ENCODE measurements around the gene UBE2R2.

UBE2R2 gene

GRCh38 chr9:33885948-33886347, 69.0 kb downstream of the UBE2R2 start:
- DNase-seq, result no peak

DNA sequence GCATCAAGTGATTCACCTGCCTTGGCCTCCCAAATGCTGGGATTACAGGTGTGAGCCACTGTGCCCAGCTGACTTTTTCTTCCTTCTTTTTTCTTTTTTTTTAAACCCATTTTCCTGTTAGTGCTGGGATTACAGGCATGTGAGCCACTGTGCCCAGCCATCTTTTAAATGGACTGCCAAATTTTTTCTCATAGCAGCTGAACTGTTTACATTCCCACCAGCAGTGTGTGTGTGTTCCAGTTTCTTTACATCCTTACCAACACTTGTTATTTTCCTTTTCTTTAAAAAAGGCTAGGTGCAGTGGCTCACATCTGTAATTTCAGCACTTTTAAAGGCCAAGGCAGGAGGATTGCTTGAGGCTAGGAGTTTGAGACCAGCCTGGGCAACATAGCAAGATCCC, 76.9 kb downstream of the UBE2R2 start:
- no peak for DNase-seq

DNA sequence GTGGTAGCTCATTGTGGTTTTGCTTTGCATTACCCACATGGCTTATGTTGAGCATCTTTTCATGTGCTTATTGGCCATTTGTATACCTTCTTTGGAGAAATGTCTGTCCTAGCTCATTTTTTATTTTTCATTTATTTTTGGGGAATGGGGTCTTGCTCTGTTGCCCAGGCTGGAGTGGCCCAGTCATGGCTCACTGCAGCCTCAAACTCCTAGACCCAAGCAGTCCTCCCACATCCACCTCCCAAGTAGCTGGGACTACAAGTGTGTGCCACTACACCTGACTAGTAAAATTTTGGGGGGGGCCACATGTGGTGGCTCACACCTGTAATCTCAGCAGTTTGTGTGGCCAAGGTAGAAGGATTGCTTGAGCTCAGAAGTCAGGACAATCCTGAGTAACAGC, 77.4 kb downstream of the UBE2R2 start:
- no peak for DNase-seq

GRCh38 chr9:33903157-33903780, 86.3 kb downstream of the UBE2R2 start:
- DNase-seq, result no peak

- no peak for DNase-seq
These were observed 88.2 kb downstream of the UBE2R2 start for GRCh38 chr9:33905137-33905536.

GRCh38 chr9:33906769-33907168, 89.8 kb downstream of the UBE2R2 start:
- DNase-seq, result no peak

DNA sequence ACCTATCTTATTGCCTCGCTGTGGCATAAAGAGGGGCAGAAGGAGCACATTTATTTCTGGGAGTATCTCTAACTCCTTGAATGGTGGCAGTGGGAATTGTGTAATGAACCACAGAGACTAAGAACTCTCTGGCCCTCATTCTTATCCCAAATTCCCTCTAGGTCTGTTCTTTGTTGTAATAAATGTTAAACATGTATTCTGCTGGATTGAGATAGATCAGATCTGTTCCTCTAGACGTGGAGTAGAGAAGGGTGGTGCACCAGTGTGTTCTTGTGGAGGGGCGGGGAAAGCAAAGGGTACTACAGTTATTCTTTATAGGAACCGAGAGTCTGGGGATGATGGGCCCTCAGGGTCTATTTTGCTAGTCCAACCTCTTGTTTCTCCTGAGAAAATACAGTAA, 90.4 kb downstream of the UBE2R2 start:
- no peak for DNase-seq

GRCh38 chr9:33908114-33908513, 91.2 kb downstream of the UBE2R2 start:
- no peak for DNase-seq

- DNase-seq, result no peak
These were observed 91.8 kb downstream of the UBE2R2 start for GRCh38 chr9:33908749-33909148.

- DNase-seq, result no peak
These were observed 96.6 kb downstream of the UBE2R2 start for GRCh38 chr9:33913541-33913940.

DNA sequence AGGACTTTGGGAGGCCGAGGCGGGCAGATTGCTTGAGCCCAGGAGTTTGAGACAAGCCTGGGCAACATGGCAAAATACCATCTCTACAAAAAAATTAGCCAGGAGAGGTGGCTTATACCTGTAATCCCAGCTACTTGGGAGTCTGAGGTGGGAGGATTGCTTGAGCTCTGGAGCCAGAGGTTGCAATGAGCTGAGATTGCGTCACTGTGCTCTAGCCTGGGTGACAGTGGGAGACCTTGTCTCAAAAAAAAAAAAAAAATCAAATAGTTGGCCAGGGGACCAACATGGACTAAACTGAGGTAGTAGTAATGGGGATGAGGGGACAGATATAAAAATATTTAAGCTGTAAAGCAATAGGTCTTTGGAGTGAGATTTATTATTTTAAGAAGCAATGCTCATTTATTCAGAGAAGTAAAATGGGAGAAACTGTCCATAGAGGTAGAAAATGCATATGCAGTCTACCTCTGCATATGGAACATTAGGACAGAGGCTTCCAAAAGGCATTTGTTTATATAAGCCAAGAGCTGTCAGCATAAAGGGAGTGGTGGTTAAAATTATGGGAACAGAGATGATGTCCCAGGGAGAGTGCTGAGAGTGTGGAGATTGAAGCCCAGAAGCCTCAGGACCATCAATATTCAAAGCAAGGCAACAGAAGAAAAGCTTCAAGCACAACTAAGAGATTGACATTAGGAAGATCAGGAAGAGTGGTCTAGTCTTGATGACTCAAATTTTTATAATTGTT, 98.1 kb downstream of the UBE2R2 start:
- no peak for DNase-seq

GRCh38 chr9:33917036-33917435, 100.1 kb downstream of the UBE2R2 start:
- no peak for DNase-seq

DNA sequence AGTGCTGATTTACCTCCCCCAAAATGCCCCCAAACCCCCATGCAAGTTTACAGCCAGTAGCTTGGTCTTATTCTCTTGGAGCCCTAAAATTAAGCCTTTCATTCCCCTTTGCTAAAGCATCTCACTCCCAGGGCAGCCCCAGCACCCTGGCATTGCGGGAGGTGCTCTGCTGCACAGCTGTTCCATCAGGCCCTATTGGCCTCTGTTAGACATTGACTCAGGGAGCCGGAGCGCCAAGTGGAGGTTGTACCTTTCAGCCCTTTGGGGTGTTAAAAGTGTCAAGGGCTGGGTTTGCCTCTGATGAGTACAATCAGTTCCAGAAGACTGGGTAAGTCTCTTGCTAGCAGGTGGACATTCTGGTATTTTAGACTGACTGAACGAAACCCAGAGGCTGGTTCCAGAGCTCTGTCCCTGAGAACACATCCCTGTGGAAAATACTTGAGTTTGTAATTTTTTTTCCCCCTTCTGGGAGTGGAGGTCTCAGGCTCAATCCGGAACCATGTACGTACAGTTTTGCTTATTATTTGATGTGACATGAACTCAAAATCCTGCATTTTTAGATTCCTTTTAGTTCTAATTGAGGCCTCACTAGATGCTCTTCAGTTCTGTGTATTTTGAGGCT, 102.4 kb downstream of the UBE2R2 start:
- DNase-seq, result no peak

- no peak for DNase-seq
These were observed 105.3 kb downstream of the UBE2R2 start for GRCh38 chr9:33921967-33922895.

DNA sequence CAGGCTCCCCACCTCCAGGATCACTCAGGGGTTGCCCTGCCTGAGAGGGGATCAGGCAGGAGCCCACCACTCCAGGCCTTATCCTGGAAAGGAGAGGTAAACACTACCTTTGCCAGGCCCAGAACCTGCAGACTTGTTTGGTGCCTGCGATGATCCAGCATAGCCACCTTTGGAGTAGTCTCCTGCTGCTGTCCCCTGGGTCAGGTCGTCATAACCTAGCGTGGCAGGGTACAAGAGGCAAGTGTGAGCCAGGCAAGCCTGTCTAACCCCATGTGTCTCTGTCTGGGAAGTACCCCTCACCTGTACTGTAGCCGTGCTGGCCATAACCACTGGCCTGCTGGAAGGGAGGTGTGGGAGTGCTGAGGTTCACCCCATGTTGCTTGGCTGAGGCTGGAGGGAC, 106.1 kb downstream of the UBE2R2 start:
- DNase-seq, result no peak

GRCh38 chr9:33923998-33924701, 107.2 kb downstream of the UBE2R2 start:
- no peak for DNase-seq

DNA sequence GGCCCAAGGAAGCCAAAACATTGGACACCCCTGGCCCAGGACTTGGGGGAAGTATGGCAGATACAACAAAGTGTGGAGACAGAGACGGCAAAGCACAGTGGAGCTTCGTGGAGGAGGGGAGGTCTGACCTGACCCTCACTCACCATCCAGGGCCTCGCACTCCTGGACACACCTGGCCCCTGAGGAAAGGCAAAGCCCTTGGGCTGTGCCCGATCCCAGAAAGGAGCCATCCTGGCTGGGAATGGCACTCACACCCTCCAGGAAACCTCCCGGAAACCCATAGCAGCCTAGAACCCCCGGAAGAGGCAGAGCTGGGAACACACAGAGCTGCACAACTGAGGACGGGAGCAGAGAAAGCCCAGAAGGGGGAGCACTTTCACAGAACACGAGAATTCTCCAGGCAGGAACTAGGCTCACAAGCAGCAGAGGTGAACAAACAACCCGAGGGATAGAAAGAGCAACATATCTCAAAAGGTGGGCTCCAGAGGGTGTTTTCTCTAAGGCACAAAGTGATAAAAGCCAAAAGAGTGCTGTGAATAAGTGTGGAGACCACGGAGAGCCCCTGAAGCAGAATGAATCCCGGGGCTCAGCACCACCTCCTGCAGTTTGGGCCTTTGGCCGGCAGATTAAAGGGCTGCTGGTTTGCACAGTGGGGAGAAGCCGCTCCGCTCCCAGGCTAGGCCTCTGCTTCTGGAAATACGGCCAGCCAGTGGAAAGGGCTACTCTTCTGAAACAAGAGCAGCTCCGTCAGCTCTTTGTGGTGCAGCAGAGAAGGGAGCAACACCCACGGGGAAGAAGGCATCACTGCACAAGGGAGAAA, 108.2 kb downstream of the UBE2R2 start:
- DNase-seq, result no peak

- DNase-seq, result no peak
These were observed 110.0 kb downstream of the UBE2R2 start for GRCh38 chr9:33926746-33927485.

GRCh38 chr9:33927694-33928093, 110.7 kb downstream of the UBE2R2 start:
- no peak for DNase-seq

- DNase-seq, result no peak
These were observed 114.4 kb downstream of the UBE2R2 start for GRCh38 chr9:33931326-33931725.
